Breast epithelium (tissue), 4 donors: Measurements from ENCODE around the gene RHOV. TPM values are rescaled to one million over a fixed set of nuclear protein-coding genes. Genes with fewer than 3 reads are reported as not detected.

Source experiments
- DNase-seq, 2 donors: peaks; one replicate each; pipeline ENCODE4 v3.0.0-alpha.2; 2019; ENCODE audit warnings: low spot score in 2 of 2
- H3K27ac ChIP-seq, 2 donors: fragments of 200-600 bp; sonication (generic) in 1 of 2; one replicate each; pipeline ENCODE4 v1.5.1; 2016 to 2019; ENCODE audit warnings: mild to moderate bottlenecking in 1 of 2
- H3K27me3 ChIP-seq, 2 donors: fragments of 200-600 bp; sonication (generic) in 1 of 2; one replicate each; pipeline versions ENCODE4 v1.5.1 to v1.6.0; 2017 to 2019; ENCODE audit warnings: control low read depth in 1 of 2, mild to moderate bottlenecking in 1 of 2
- H3K36me3 ChIP-seq: fragments of 200-600 bp; one replicate; pipeline ENCODE4 v1.5.1; 2019
- H3K4me1 ChIP-seq, 2 donors: fragments of 200-600 bp; sonication (generic); one replicate each; pipeline ENCODE4 v1.5.1; 2016 to 2019; ENCODE audit warnings: control low read depth in 1 of 2
- H3K4me3 ChIP-seq, 3 donors: fragments of 200-600 bp; sonication (generic); 1 replicate in 2 of 3; 2 replicates in 1 of 3; pipeline ENCODE4 v1.5.1; 2016 to 2019; ENCODE audit warnings: mild to moderate bottlenecking in 3 of 3, moderate library complexity in 2 of 3
- H3K9me3 ChIP-seq, 2 donors: fragments of 200-600 bp; sonication (generic) in 1 of 2; one replicate each; pipeline ENCODE4 v1.5.1; 2016 to 2019; ENCODE audit warnings: control low read depth in 1 of 2
- CTCF ChIP-seq, 3 donors: fragments of 450-650 bp; IDR thresholded peaks; one replicate each; pipeline ENCODE4 v1.5.1; 2016 to 2017; ENCODE audit warnings: antibody characterized with exemption in 3 of 3, mild to moderate bottlenecking in 3 of 3, moderate library complexity in 3 of 3
- POLR2A ChIP-seq: fragments of 450-650 bp; IDR thresholded peaks from one replicate; pipeline ENCODE4 v1.6.1; 2016; ENCODE audit warnings: antibody characterized with exemption, mild to moderate bottlenecking, moderate library complexity
- POLR2AphosphoS5 ChIP-seq, 3 donors: sonication (generic); formaldehyde crosslinking; IDR thresholded peaks; one replicate each; pipeline ENCODE4 v1.6.1; 2017; ENCODE audit warnings: antibody characterized with exemption in 3 of 3
- intact Hi-C: fragments of 100-400 bp; cut with DNase I; formaldehyde crosslinking; loops from one replicate; pipeline ENCODE4 v1.15.1; 2023; ENCODE audit warnings: low total_unique reads
- total RNA-seq, 3 donors: library from RNA; depleted of rRNA; stranded (reverse); fragments of >200 nt; gene quantifications; one replicate each; pipeline ENCODE4 v1.1.0, GENCODE V29; 2016

RHOV gene
- total RNA-seq, 3 donors from 2014 or later: 8.5 to 12.1 TPM; not detected in 1

DNA sequence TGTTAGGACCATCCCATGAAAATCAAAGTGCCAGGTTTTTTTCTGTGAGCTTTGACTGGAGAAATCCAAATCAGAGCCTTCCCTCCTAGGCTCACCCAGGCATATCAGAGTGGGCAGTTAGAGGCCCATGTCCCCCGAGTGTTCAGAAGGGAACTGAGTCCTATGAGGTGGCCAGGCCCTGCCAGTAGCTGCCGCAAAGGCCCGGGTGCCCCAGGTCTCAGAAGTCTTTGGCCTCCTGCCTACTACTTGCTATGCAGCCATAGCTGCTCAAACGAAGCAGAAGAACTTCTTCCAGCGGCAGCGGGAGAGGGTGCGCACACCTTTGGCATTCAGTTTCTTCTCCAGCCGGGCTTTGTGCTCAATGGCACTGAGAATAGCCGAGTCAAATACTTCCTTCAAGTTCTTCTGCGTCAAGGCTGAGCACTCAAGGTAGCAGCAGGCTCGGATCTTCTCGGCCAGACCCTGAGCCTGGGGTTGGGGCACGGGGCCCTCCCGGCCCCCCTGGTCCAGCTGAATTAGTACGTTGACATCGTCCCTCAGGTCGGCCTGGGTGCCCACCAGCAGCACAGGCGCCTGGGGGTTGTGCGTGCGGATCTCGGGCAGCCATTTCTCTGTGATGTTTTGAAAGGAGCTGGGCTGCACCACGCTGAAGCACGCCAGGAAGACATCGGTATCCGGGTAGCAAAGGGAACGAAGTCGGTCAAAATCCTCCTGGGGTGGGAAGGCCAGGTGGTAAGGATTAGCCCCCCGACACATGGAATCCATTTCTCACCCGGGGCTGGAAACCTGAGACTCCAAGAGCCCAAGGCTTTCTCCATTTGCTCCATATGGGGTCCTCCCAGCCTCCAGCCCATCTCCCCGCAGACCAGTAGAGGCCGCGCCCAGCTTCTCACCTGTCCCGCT lies 992 bp downstream of the RHOV start:
- Histone ChIP-seq H3K27me3 (no peaks in the 10 kb centered on the region), H3K27ac (peak overlapping the region; percentile 94 to 96), H3K4me1 (no peaks in the 10 kb centered on the region), H3K4me3 (peak overlapping the region; percentile 35 to 81 (median 64)), H3K36me3 (no peaks in the 10 kb centered on the region), H3K9me3 (no peaks in the 10 kb centered on the region)
- DNase-seq: no peak
- TF ChIP-seq POLR2AphosphoS5 (IDR thresholded peaks at IDR 0.05) (no peak), POLR2A (no peak), CTCF (IDR thresholded peaks at IDR 0.05) (no peak)
- intact Hi-C loops: no loop called here

DNA sequence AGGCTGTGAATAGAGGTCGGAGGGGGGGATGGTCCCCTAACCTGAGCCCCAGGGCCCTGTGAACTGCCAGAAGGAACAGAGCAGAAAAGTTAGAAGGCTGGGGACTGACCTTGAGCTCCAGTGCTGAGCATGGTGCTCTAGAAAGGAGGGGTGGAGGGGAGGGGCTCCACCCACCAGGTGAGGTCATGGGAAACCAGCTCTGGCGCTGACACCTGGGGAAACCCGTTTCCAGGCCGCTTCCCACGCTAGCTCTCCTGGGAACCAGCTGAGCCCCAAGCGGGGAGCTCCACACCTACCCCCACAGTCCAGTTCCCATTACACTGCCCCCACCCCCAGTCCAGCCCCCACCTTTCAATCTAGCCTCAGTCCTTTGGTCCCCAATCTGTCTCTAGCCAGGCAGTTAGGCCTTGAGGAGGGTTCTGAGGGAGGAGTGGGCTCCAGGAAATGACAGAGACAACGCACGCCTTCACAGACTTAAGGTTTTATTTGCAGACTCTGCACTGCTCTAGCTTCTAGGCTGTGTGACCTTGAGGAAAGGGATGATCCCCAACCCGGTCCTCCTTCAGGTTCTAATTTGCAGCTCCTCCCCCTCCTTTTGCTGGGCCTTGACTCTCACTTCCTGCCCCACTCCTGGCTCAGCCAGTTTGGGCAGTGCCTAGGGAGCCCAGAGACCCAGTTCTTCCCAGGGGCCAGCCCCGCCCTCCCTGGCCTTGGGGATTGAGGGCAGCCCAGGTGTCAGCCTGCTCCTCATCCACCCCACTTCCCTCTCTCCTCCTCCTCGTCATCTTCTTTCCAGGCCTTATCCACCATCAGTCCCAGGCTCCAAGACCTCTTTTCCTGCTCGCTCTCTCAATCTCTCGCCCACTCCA lies 2.1 kb downstream of the RHOV start:
- no peaks in the 10 kb centered on the region for H3K9me3 ChIP-seq
- TF ChIP-seq POLR2AphosphoS5 (IDR thresholded peaks at IDR 0.05) (peak in 1 of 3 donors; percentile 45), POLR2A (no peak), CTCF (IDR thresholded peaks at IDR 0.05) (no peak)
- no peaks in the 10 kb centered on the region for H3K4me1 ChIP-seq
- H3K36me3 ChIP-seq: no peaks in the 10 kb centered on the region
- DNase-seq: peak; percentile 87 to 89
- intact Hi-C loops: no loop called here
- peak overlapping the region; percentile 94 to 96 for H3K27ac ChIP-seq
- no peaks in the 10 kb centered on the region for H3K27me3 ChIP-seq
- H3K4me3 ChIP-seq: peak overlapping the region in 2 of 3 donors; percentile 64 to 81

- no peaks in the 10 kb centered on the region for H3K36me3 ChIP-seq
- TF ChIP-seq POLR2AphosphoS5 (IDR thresholded peaks at IDR 0.05) (no peak), POLR2A (no peak)
- intact Hi-C loops: no loop called here
- H3K27me3 ChIP-seq: no peaks in the 10 kb centered on the region
- no peaks in the 10 kb centered on the region for H3K9me3 ChIP-seq
- no peak for DNase-seq
- no peak overlapping the region for H3K4me3 ChIP-seq
- no peaks in the 10 kb centered on the region for H3K4me1 ChIP-seq
- H3K27ac ChIP-seq: peak overlapping the region; percentile 94 to 96
Measured at GRCh38 chr15:40870716-40871115, 3.3 kb downstream of the RHOV start.

- intact Hi-C loops: no loop called here
- Histone ChIP-seq H3K4me1 (no peaks in the 10 kb centered on the region), H3K27ac (peak overlapping the region; percentile 94 to 96), H3K9me3 (no peaks in the 10 kb centered on the region), H3K36me3 (no peaks in the 10 kb centered on the region), H3K4me3 (no peak overlapping the region), H3K27me3 (no peaks in the 10 kb centered on the region)
- no peak for DNase-seq
- no peak for TF ChIP-seq CTCF (IDR thresholded peaks at IDR 0.05)
- TF ChIP-seq POLR2AphosphoS5 (IDR thresholded peaks at IDR 0.05): no peak
- no peak for TF ChIP-seq POLR2A
Measured at GRCh38 chr15:40869686-40870085, 4.3 kb downstream of the RHOV start.

GRCh38 chr15:40867199-40867598 lies 6.8 kb downstream of the RHOV start:
- Histone ChIP-seq H3K27me3 (no peaks in the 10 kb centered on the region), H3K4me1 (no peaks in the 10 kb centered on the region), H3K4me3 (no peak overlapping the region), H3K9me3 (no peaks in the 10 kb centered on the region), H3K27ac (no peak overlapping the region), H3K36me3 (no peaks in the 10 kb centered on the region)
- intact Hi-C loops: no loop called here
- no peak for DNase-seq
- TF ChIP-seq POLR2AphosphoS5 (IDR thresholded peaks at IDR 0.05) (no peak), POLR2A (no peak), CTCF (IDR thresholded peaks at IDR 0.05) (no peak)
